ENCODE results near the gene PLET1. TPM values are rescaled to one million over a fixed set of nuclear protein-coding genes. Genes with fewer than 3 reads are reported as not detected.
A peak's percentile ranks its signal among the peaks of the same experiment; 100 is the strongest.

The PLET1 gene
- total and polyA plus RNA-seq, 2 of the 8 experiments (the other 6 are each of a cell fraction or from before 2014, with no cell fraction given), result not detected

DNA sequence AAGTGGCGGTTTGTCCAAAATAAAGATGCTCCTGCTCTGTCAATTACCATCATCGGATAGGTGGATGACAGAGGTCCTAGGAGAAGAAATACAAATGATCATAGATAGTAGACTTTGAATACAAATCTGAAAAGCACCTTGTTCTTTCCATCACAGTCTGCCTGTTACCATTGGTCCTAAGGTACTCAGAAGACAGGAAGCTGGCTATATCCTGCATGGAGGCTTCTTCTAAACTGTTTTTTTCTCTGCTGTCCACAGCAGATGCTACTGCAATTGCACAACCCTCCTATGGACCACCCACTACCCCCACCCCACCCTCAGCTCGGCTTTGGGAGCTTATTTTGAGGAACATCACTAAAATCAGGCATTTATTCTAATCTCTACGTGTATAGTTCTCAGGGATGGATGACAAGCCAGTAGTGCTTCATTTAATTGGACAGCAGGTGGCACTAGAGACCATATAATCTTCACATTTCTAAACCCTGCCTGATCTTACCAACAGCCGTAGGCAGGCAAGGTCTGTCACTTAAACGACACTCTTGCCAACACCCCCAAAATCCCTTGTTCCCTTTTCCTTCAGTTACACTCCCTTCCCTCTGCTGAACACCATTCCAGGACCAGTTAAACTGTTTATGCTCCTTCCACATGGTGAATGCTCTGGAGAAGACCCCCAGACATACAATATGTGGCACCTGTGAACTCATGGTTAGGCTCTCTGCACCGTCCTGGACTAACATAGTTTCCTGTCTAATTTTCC lies 41.0 kb downstream of the PLET1 start:
- Histone ChIP-seq H3K9ac (replicated peaks in 1 of 4; ENCODE audit: extremely low read depth in 1 of 4, low read depth in 3 of 4, low read length in 3 of 4) (no peak overlapping the region), H2AFZ (ENCODE audit: low read length) (peak overlapping the region; percentile 36), H3K23ac (ENCODE audit: insufficient read length) (no peak overlapping the region), H3K4me1 (replicated peaks in 1 of 4; ENCODE audit: control insufficient read depth in 3 of 4, insufficient read depth in 4 of 4, low read length in 3 of 4) (no peaks in the 10 kb centered on the region), H3K18ac (ENCODE audit: extremely low read depth, low read length) (no peak overlapping the region), H3K79me2 (ENCODE audit: control insufficient read depth in 1 of 2, insufficient read depth in 2 of 2, low read length in 2 of 2) (no peaks in the 10 kb centered on the region), H2BK12ac (ENCODE audit: low read depth, low read length) (no peak overlapping the region), H4K8ac (ENCODE audit: extremely low read depth, insufficient read depth, low read length) (no peak overlapping the region), H4K5ac (ENCODE audit: insufficient read length, low read depth, low read length) (no peak overlapping the region), H2BK5ac (ENCODE audit: low read depth, low read length) (no peak overlapping the region), H4K91ac (replicated peaks; ENCODE audit: insufficient read length, low read length) (no peak overlapping the region), H4K20me1 (replicated peaks in 1 of 2; ENCODE audit: control insufficient read depth in 1 of 2, insufficient read depth in 2 of 2, low read length in 2 of 2) (no peaks in the 10 kb centered on the region), H3K79me1 (ENCODE audit: low read depth, low read length) (no peaks in the 10 kb centered on the region), H3K9me3 (ENCODE audit: insufficient read depth in 2 of 2, low read depth in 1 of 2, low read length in 1 of 2) (no peaks in the 10 kb centered on the region), H3K14ac (ENCODE audit: insufficient read length) (no peak overlapping the region), H2AK5ac (ENCODE audit: low read depth, low read length) (no peak overlapping the region), H3K27ac (ENCODE audit: low read depth, low read length) (no peak overlapping the region; the same call in 1 of the 2 replicates), H3K4me2 (ENCODE audit: insufficient read depth in 1 of 2, low read depth in 2 of 2, low read length in 2 of 2) (no peak overlapping the region), H2BK15ac (ENCODE audit: low read length) (no peak overlapping the region), H3K56ac (replicated peaks; ENCODE audit: insufficient read length, low read depth, low read length) (no peak overlapping the region), H3K36me3 (ENCODE audit: control insufficient read depth in 2 of 4, insufficient read depth in 4 of 4, low read length in 3 of 4) (no peaks in the 10 kb centered on the region), H2BK20ac (ENCODE audit: low read length) (no peak overlapping the region), H3K27me3 (replicated peaks in 1 of 4; ENCODE audit: control insufficient read depth in 3 of 4, extremely low read depth in 1 of 4, insufficient read depth in 3 of 4, low read length in 3 of 4) (0 out of 7 replicates have a peak, but pooled peaks cover 0 to 4% (median under 1%) of the 10 kb centered on the region in 4 experiments), H2BK120ac (replicated peaks; ENCODE audit: low read depth, low read length) (no peak overlapping the region), H3K23me2 (ENCODE audit: low read depth, low read length) (no peaks in the 10 kb centered on the region), H3K4ac (replicated peaks; ENCODE audit: insufficient read length, low read depth, low read length) (no peak overlapping the region), H3K4me3 (ENCODE audit: extremely low read depth in 1 of 4, insufficient read depth in 2 of 4, low read depth in 3 of 4, low read length in 4 of 4) (no peak overlapping the region)
- ChIA-PET CTCF (ENCODE audit: partially characterized antibody) (interaction anchor here (0.6 to 8.2 kb wide), 25 partner anchors 11 to 1070 kb away, joined by 3 to 257 read pairs (median 3); no protein-coding TSS in a partner anchor), POLR2A (ENCODE audit: partially characterized antibody) (interaction anchor here (1.7 kb wide), 1 partner anchor 8 kb away, joined by 3 read pairs; no protein-coding TSS in a partner anchor)
- TF ChIP-seq CEBPB (IDR thresholded peaks at IDR 0.05; ENCODE audit: low read depth, low read length) (0 out of 2 replicates have a peak, but pooled peaks have one; percentile 10), RAD21 (IDR thresholded peaks at IDR 0.05 in 1 of 2, conservative IDR thresholded peaks at IDR 0.05 in 1 of 2; ENCODE audit: low read depth in 2 of 2, low read length in 2 of 2) (peak; percentile 93 to 94), CTBP2 (IDR thresholded peaks at IDR 0.05; ENCODE audit: borderline replicate concordance, insufficient read depth, insufficient read length, low read length) (no peak)
- TF ChIP-seq, protein P1, sequence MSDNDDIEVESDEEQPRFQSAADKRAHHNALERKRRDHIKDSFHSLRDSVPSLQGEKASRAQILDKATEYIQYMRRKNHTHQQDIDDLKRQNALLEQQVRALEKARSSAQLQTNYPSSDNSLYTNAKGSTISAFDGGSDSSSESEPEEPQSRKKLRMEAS (IDR thresholded peaks at IDR 0.05), result no peak
- TF ChIP-seq, protein P2, sequence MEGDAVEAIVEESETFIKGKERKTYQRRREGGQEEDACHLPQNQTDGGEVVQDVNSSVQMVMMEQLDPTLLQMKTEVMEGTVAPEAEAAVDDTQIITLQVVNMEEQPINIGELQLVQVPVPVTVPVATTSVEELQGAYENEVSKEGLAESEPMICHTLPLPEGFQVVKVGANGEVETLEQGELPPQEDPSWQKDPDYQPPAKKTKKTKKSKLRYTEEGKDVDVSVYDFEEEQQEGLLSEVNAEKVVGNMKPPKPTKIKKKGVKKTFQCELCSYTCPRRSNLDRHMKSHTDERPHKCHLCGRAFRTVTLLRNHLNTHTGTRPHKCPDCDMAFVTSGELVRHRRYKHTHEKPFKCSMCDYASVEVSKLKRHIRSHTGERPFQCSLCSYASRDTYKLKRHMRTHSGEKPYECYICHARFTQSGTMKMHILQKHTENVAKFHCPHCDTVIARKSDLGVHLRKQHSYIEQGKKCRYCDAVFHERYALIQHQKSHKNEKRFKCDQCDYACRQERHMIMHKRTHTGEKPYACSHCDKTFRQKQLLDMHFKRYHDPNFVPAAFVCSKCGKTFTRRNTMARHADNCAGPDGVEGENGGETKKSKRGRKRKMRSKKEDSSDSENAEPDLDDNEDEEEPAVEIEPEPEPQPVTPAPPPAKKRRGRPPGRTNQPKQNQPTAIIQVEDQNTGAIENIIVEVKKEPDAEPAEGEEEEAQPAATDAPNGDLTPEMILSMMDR (IDR thresholded peaks at IDR 0.05; ENCODE audit: control extremely low read depth in 1 of 3, insufficient read depth in 1 of 3, low read depth in 1 of 3, low read length in 3 of 3), result peak in 2 of 3 experiments; percentile 71 to 79; a peak in 3 of 4 replicates
- WGBS, 2 experiments (ENCODE audit: extremely low coverage in 1 of 2, insufficient coverage in 1 of 2, insufficient read length in 1 of 2, insufficient replicate concordance in 2 of 2, low coverage in 1 of 2, low lambda C conversion rate in 2 of 2, missing lambda C conversion rate in 1 of 2), result 57% methylated on average over 7 of the region's 7 CpGs; no CpG with 5 or more reads in 1 of the 2 experiments
- DNase-seq (ENCODE audit: low read depth in 1 of 2, low spot score in 2 of 2) (no peak), FAIRE-seq (peak; percentile 80)
